Left ventricle myocardium inferior (tissue), 1 donor: Measurements from ENCODE around the gene ZNF438. TPM values are rescaled to one million over a fixed set of nuclear protein-coding genes. Genes with fewer than 3 reads are reported as not detected.

ENCODE experiments used
- DNase-seq: peaks from one replicate; pipeline ENCODE4 v3.0.0-alpha.2; 2020
- H3K27ac ChIP-seq: fragments of 200-600 bp; replicated peaks from 2 replicates; pipeline ENCODE4 v1.8.0; 2021
- H3K27me3 ChIP-seq: fragments of 200-600 bp; 2 replicates; pipeline ENCODE4 v1.8.0; 2021; ENCODE audit warnings: low read depth
- H3K36me3 ChIP-seq: fragments of 200-600 bp; 2 replicates; pipeline ENCODE4 v1.8.0; 2021
- H3K4me1 ChIP-seq: fragments of 200-600 bp; 2 replicates; pipeline ENCODE4 v1.8.0; 2021
- H3K4me3 ChIP-seq: fragments of 200-600 bp; 2 replicates; pipeline ENCODE4 v1.8.0; 2021; ENCODE audit warnings: mild to moderate bottlenecking, moderate library complexity
- H3K9me3 ChIP-seq: fragments of 200-600 bp; replicated peaks from 2 replicates; pipeline ENCODE4 v1.8.0; 2021
- intact Hi-C: fragments of 100-400 bp; cut with micrococcal nuclease; formaldehyde crosslinking; loops from one replicate; pipeline ENCODE4 v1.11.0; 2022
- long read RNA-seq: library from polyadenylated mRNA; unstranded; transcript quantifications from one replicate; pipeline ENCODE4 v2.0.0, GENCODE V29; 2021
- total RNA-seq: library from RNA; stranded (reverse); fragmentation: NEBNext Ultra II Directional; extraction: Animal tissue kit (Norgen Biotek cat#: 25700); gene quantifications from one replicate; pipeline ENCODE4 v1.2.1, GENCODE V29; 2021
- TF ChIP-seq, protein P1 (sequence below): fragments of 200-600 bp; IDR thresholded peaks from 2 replicates; pipeline ENCODE4 v1.8.0; 2021; ENCODE audit warnings: antibody characterized with exemption, mild to moderate bottlenecking, borderline replicate concordance
- donor health status: DM: no; HTN: yes; CAD: no; lungs with severe emphysema.

Gene ZNF438
- total RNA-seq = 13.2 TPM
- long read RNA-seq, partial matches to known transcripts = 7 of 32 reads
- long read RNA-seq, other reads (novel, unspliced or antisense) = 24 of 32 reads

DNA sequence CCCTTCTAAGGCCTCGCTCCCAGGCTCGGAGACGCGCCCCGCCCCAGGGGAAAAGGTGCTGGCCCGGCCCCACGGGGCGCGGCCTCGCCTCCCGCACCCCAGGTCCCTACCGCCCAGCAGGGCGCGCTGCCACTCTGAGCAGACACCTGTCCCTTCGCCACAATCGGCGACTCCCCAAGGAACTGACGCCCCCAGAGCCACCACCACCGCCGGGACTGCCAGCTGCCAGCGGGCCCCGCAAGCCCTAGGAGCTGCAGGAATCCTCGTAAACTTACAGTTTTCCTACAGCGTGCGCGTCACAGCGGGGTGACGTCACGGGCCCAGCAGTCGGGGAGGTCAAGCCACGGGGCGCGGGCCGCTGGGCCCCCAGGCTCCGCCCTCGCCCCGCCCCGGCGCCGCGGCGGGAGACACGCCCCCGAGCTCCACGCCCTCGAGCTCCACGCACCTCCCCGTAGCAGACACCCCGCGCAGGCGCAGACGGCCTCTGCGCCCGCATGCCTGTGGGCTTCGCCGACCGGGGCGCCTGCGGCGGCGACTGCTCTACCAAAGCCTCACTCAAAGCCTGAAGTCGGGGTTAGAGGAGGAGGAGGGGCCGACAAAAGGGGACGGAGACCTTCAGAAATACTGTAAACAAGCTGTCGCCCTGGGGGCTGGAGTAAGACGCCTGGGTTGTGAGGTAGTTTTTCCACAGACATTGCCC lies at the start of gene ZNF438:
ZNF438 (minus strand) TSS at position 308 of the 700 bp plus-strand sequence. CDS start 154,831 bp downstream, outside the sequence.
- peaks cover 55% of the 10 kb centered on the region for H3K4me1 ChIP-seq
- intact Hi-C loops = loop anchor here (10.0 kb wide), 1 partner anchor 247 kb away; no protein-coding TSS in a partner anchor

DNA sequence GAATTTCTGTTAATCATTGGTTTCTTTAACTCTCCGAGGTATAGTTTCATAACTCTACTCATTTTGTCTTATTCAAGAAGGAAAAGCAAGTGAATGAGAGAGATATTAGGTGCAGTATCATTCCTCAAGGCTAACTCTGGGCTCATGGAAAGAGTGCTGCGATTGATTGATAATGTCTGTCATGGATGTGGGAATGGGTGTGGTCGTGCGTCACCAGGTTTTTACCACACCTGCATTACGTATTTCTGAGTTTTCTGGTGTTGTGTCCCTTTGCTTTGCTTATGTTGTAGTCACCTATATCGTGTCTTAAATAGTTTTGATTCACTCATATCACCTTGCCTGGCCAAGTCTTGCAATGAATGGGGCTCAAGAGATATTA lies 44.9 kb upstream of the ZNF438 start:
- Histone ChIP-seq H3K4me1 (peaks cover 31% of the 10 kb centered on the region), H3K36me3 (no peaks in the 10 kb centered on the region), H3K27me3 (no peaks in the 10 kb centered on the region), H3K4me3 (no peak overlapping the region), H3K27ac (no peak overlapping the region), H3K9me3 (no peaks in the 10 kb centered on the region)
- DNase-seq = no peak
- TF ChIP-seq, protein P1, sequence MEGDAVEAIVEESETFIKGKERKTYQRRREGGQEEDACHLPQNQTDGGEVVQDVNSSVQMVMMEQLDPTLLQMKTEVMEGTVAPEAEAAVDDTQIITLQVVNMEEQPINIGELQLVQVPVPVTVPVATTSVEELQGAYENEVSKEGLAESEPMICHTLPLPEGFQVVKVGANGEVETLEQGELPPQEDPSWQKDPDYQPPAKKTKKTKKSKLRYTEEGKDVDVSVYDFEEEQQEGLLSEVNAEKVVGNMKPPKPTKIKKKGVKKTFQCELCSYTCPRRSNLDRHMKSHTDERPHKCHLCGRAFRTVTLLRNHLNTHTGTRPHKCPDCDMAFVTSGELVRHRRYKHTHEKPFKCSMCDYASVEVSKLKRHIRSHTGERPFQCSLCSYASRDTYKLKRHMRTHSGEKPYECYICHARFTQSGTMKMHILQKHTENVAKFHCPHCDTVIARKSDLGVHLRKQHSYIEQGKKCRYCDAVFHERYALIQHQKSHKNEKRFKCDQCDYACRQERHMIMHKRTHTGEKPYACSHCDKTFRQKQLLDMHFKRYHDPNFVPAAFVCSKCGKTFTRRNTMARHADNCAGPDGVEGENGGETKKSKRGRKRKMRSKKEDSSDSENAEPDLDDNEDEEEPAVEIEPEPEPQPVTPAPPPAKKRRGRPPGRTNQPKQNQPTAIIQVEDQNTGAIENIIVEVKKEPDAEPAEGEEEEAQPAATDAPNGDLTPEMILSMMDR = no peak
- intact Hi-C loops = no loop called here

More for the DNA sequence above, at the start of gene ZNF438:
- peak; percentile 96 for DNase-seq
- TF ChIP-seq, protein P1 = peak; percentile 76
- Histone ChIP-seq H3K27ac (peak within 1 kb of the TSS; percentile 100), H3K36me3 (no peaks in the 10 kb centered on the region), H3K4me3 (peak within 1 kb of the TSS; percentile 76), H3K9me3 (no peaks in the 10 kb centered on the region), H3K27me3 (no peaks in the 10 kb centered on the region)

GRCh38 chr10:31075881-31076609 lies 44.4 kb upstream of the ZNF438 start:
- H3K36me3 ChIP-seq = no peaks in the 10 kb centered on the region
- TF ChIP-seq, protein P1 = no peak
- intact Hi-C loops = no loop called here
- no peak for DNase-seq
- peak overlapping the region; percentile 68 for H3K27ac ChIP-seq
- no peaks in the 10 kb centered on the region for H3K27me3 ChIP-seq
- H3K4me1 ChIP-seq = peaks cover 37% of the 10 kb centered on the region
- no peaks in the 10 kb centered on the region for H3K9me3 ChIP-seq
- H3K4me3 ChIP-seq = no peak overlapping the region

- Histone ChIP-seq H3K27me3 (no peaks in the 10 kb centered on the region), H3K36me3 (no peaks in the 10 kb centered on the region), H3K4me1 (peaks cover 43% of the 10 kb centered on the region), H3K4me3 (no peak overlapping the region), H3K9me3 (no peaks in the 10 kb centered on the region), H3K27ac (peak overlapping the region; percentile 68)
- DNase-seq = no peak
- TF ChIP-seq, protein P1 = no peak
- intact Hi-C loops = no loop called here
Measured at GRCh38 chr10:31075434-31075833, 43.8 kb upstream of the ZNF438 start.

GRCh38 chr10:31074722-31075086 lies 43.0 kb upstream of the ZNF438 start:
- Histone ChIP-seq H3K27ac (peak overlapping the region; percentile 68), H3K4me1 (peaks cover 50% of the 10 kb centered on the region), H3K9me3 (no peaks in the 10 kb centered on the region), H3K27me3 (no peaks in the 10 kb centered on the region), H3K36me3 (no peaks in the 10 kb centered on the region), H3K4me3 (no peak overlapping the region)
- DNase-seq = no peak
- intact Hi-C loops = no loop called here
- TF ChIP-seq, protein P1 = no peak
